HepG2 (cell line): Measurements from ENCODE around the gene MRPL38. TPM values are rescaled to one million over a fixed set of nuclear protein-coding genes. Genes with fewer than 3 reads are reported as not detected.

Experiments
- ARID4A ChIP-seq: sonication (generic); formaldehyde crosslinking; IDR thresholded peaks from 2 replicates; pipeline ENCODE4 v1.5.0; 2020; ENCODE audit warnings: mild to moderate bottlenecking, missing genetic modification reagents, borderline replicate concordance
- ATRX ChIP-seq: sonication (generic); formaldehyde crosslinking; IDR thresholded peaks from 2 replicates; pipeline ENCODE4 v1.4.0; 2020; ENCODE audit warnings: missing genetic modification reagents, borderline replicate concordance
- BCL6 ChIP-seq: IDR thresholded peaks from 2 replicates; pipeline ENCODE4 v1.6.1; 2016; ENCODE audit warnings: missing genetic modification reagents, missing compliant biosample characterization
- MAF1 ChIP-seq: sonication (generic); formaldehyde crosslinking; IDR thresholded peaks from 2 replicates; pipeline ENCODE4 v1.5.0; 2020; ENCODE audit warnings: missing genetic modification reagents, borderline replicate concordance
- MED8 ChIP-seq: sonication (generic); formaldehyde crosslinking; IDR thresholded peaks from 2 replicates; pipeline ENCODE4 v1.8.1; 2023; ENCODE audit warnings: mild to moderate bottlenecking, missing genetic modification reagents; ENCODE audit not compliant: insufficient replicate concordance
- MEIS1 ChIP-seq: sonication (generic); formaldehyde crosslinking; IDR thresholded peaks from 2 replicates; pipeline ENCODE4 v1.9.0; 2021; ENCODE audit warnings: mild to moderate bottlenecking, missing genetic modification reagents, moderate library complexity, borderline replicate concordance
- NCOA5 ChIP-seq: sonication (generic); formaldehyde crosslinking; IDR thresholded peaks from 2 replicates; pipeline ENCODE4 v1.4.0; 2020; ENCODE audit warnings: missing genetic modification reagents
- NR0B2 ChIP-seq: sonication (generic); formaldehyde crosslinking; IDR thresholded peaks from 2 replicates; pipeline ENCODE4 v1.4.0; 2020; ENCODE audit warnings: mild to moderate bottlenecking, missing genetic modification reagents
- POLR2AphosphoS5 ChIP-seq: IDR thresholded peaks from 2 replicates; pipeline ENCODE4 v1.6.1; 2012; ENCODE audit warnings: low read depth, low read length
- SP140L ChIP-seq: sonication (generic); formaldehyde crosslinking; IDR thresholded peaks from 2 replicates; pipeline ENCODE4 v1.4.0; 2020; ENCODE audit warnings: missing genetic modification reagents, borderline replicate concordance
- TIGD3 ChIP-seq: sonication (generic); formaldehyde crosslinking; IDR thresholded peaks from 2 replicates; pipeline ENCODE4 v1.5.1; 2020; ENCODE audit warnings: mild to moderate bottlenecking, missing genetic modification reagents, borderline replicate concordance
- ZBTB46 ChIP-seq: sonication (generic); formaldehyde crosslinking; IDR thresholded peaks from 2 replicates; pipeline ENCODE4 v1.4.0; 2020; ENCODE audit warnings: mild to moderate bottlenecking, missing genetic modification reagents, borderline replicate concordance
- ZKSCAN1 ChIP-seq: fragments of 150-350 bp; IDR thresholded peaks from 2 replicates; pipeline ENCODE4 v1.6.1; 2014; ENCODE audit warnings: low read length
- ZNF225 ChIP-seq: sonication (generic); formaldehyde crosslinking; IDR thresholded peaks from 2 replicates; pipeline ENCODE4 v1.4.0; 2020; ENCODE audit warnings: mild to moderate bottlenecking, missing genetic modification reagents
- ZNF274 ChIP-seq: sonication (generic); formaldehyde crosslinking; IDR thresholded peaks from 2 replicates; pipeline ENCODE4 v1.5.1; 2020; ENCODE audit warnings: mild to moderate bottlenecking, missing genetic modification reagents
- ZNF335 ChIP-seq: sonication (generic); formaldehyde crosslinking; IDR thresholded peaks from 2 replicates; pipeline ENCODE4 v1.4.0; 2020; ENCODE audit warnings: missing genetic modification reagents
- ZNF589 ChIP-seq: sonication (generic); formaldehyde crosslinking; conservative IDR thresholded peaks from 2 replicates; pipeline ENCODE4 v1.8.0; 2022; ENCODE audit warnings: mild to moderate bottlenecking, moderate library complexity, missing genetic modification reagents
- ZNF597 ChIP-seq: sonication (generic); formaldehyde crosslinking; IDR thresholded peaks from 2 replicates; pipeline ENCODE4 v1.5.0; 2020; ENCODE audit warnings: missing genetic modification reagents
- ZNF792 ChIP-seq: IDR thresholded peaks from 2 replicates; pipeline ENCODE4 v1.6.1; 2016
- ZSCAN30 ChIP-seq: sonication (generic); formaldehyde crosslinking; IDR thresholded peaks from 2 replicates; pipeline ENCODE4 v1.5.0; 2020; ENCODE audit warnings: mild to moderate bottlenecking, missing genetic modification reagents
- polyA plus RNA-seq, 8 experiments: library from polyadenylated mRNA; depleted of rRNA in 3 of 8; stranded (reverse) in 7 of 8; unstranded in 1 of 8; fragments of >200 nt; fragmentation: Illumina TruSeq in 4 of 8; extraction: Trizol in 4 of 8; gene quantifications; 2 replicates each; pipeline versions ENCODE4 v1.2.1 to v1.2.3, GENCODE V29; 2011 to 2016; ENCODE audit warnings: low read depth in 4 of 8, missing spikeins in 1 of 8, mixed read lengths in 1 of 8; ENCODE audit not compliant: insufficient read depth in 1 of 8
- total RNA-seq, 5 experiments: library from RNA; depleted of rRNA; stranded (reverse); fragments of >200 nt; fragmentation: Illumina TruSeq; extraction: Trizol; gene quantifications; 2 replicates each; pipeline ENCODE4 v1.2.3, GENCODE V29; 2016; ENCODE audit warnings: low read depth in 1 of 5

The MRPL38 gene
- total and polyA plus RNA-seq, 2 of the 13 experiments (the other 11 are each of a cell fraction or from before 2014, with no cell fraction given): 83.7 to 125 TPM

GRCh38 chr17:75877752-75878173 is 26.9 kb downstream of the MRPL38 start (continued):
- TF ChIP-seq NR0B2 (CRISPR knock-in tag): peak; percentile 83
- no peak for TF ChIP-seq ATRX (CRISPR knock-in tag)
- TF ChIP-seq BCL6: peak; percentile 20; the same call in 1 of the 2 replicates
- no peak for TF ChIP-seq SP140L (CRISPR knock-in tag)
- TF ChIP-seq TIGD3 (CRISPR knock-in tag): no peak
- peak; percentile 88 for TF ChIP-seq MED8 (CRISPR knock-in tag)
- peak; percentile 31; the same call in 1 of the 2 replicates for TF ChIP-seq ZNF225 (CRISPR knock-in tag)
- TF ChIP-seq ZBTB46 (CRISPR knock-in tag): no peak; the same call in 1 of the 2 replicates
- no peak; the same call in 1 of the 2 replicates for TF ChIP-seq ZNF274 (CRISPR knock-in tag)
- no peak for TF ChIP-seq ZKSCAN1
- peak; percentile 44; the same call in 1 of the 2 replicates for TF ChIP-seq ZNF589
- TF ChIP-seq MAF1 (CRISPR knock-in tag): peak; percentile 64; the same call in 1 of the 2 replicates
- TF ChIP-seq ZNF335 (CRISPR knock-in tag): no peak
- TF ChIP-seq MEIS1 (CRISPR knock-in tag): peak; percentile 32; the same call in 1 of the 2 replicates
- TF ChIP-seq ZNF597 (CRISPR knock-in tag): 0 out of 2 replicates have a peak, but pooled peaks have one; percentile 67
- peak; percentile 68; the same call in 1 of the 2 replicates for TF ChIP-seq ARID4A (CRISPR knock-in tag)
- no peak; the same call in 1 of the 2 replicates for TF ChIP-seq ZSCAN30 (CRISPR knock-in tag)
- peak; percentile 44; the same call in 1 of the 2 replicates for TF ChIP-seq NCOA5 (CRISPR knock-in tag)
- TF ChIP-seq ZNF792 (CRISPR knock-in tag): no peak; the same call in 1 of the 2 replicates
- TF ChIP-seq POLR2AphosphoS5: 0 out of 2 replicates have a peak, but pooled peaks have one; percentile 22
